C4-2B (cell line): ENCODE measurements around the gene PURA.
"Not testable (repeated sequence)": the region's sequence is repeated elsewhere in the genome, so short reads cannot be mapped to it uniquely, and the experiment has no call there.

Experiments
- H3K27ac ChIP-seq: fragments of 450-650 bp; 2 replicates; pipeline ENCODE4 v1.5.1; 2017
- CTCF ChIP-seq: fragments of 450-650 bp; conservative IDR thresholded peaks from 2 replicates; pipeline ENCODE4 v1.5.1; 2017; ENCODE audit warnings: mild to moderate bottlenecking
- ZFX ChIP-seq: fragments of 450-650 bp; IDR thresholded peaks from 2 replicates; pipeline ENCODE4 v1.6.1; 2017

PURA gene

GRCh38 chr5:140147460-140147859 is 33.6 kb downstream of the PURA start:
- no peak overlapping the region for H3K27ac ChIP-seq
- TF ChIP-seq ZFX, result no peak
- TF ChIP-seq CTCF, result no peak

- H3K27ac ChIP-seq, result no peak overlapping the region
- TF ChIP-seq ZFX (no peak), CTCF (no peak)
Measured at GRCh38 chr5:140148508-140148907, 34.6 kb downstream of the PURA start.

GRCh38 chr5:140150201-140150600 is 36.3 kb downstream of the PURA start:
- TF ChIP-seq CTCF (no peak), ZFX (no peak)
- H3K27ac ChIP-seq, result no peak overlapping the region

- no peak overlapping the region for H3K27ac ChIP-seq
- TF ChIP-seq CTCF (no peak), ZFX (no peak)
Measured at GRCh38 chr5:140151144-140152021, 37.5 kb downstream of the PURA start.

GRCh38 chr5:140152022-140152999 is 38.4 kb downstream of the PURA start:
- H3K27ac ChIP-seq, result no peak overlapping the region
- TF ChIP-seq ZFX, result no peak
- no peak for TF ChIP-seq CTCF

GRCh38 chr5:140153255-140153654 is 39.3 kb downstream of the PURA start:
- no peak overlapping the region for H3K27ac ChIP-seq
- TF ChIP-seq CTCF (no peak), ZFX (no peak)

- TF ChIP-seq CTCF (no peak), ZFX (no peak)
- no peak overlapping the region for H3K27ac ChIP-seq
Measured at GRCh38 chr5:140153905-140154304, 40.0 kb downstream of the PURA start.

GRCh38 chr5:140154710-140155381 is 40.9 kb downstream of the PURA start:
- not testable (repeated sequence) for H3K27ac ChIP-seq
